GM19193 (cell line): ENCODE results near the gene ZNF317.

Experiments used
- POLR2A ChIP-seq: IDR thresholded peaks from 4 replicates; pipeline ENCODE4 v1.6.1; 2011; ENCODE audit not compliant: insufficient read depth, insufficient read length; ENCODE audit errors: extremely low read depth

ZNF317 gene

GRCh38 chr19:9140159-9140874, at the start of gene ZNF317:
Gene ZNF317 (plus strand): TSS chr19:9140397. CDS start chr19:9156017, 15,620 bp downstream.
- peak; percentile 86 for TF ChIP-seq POLR2A

DNA sequence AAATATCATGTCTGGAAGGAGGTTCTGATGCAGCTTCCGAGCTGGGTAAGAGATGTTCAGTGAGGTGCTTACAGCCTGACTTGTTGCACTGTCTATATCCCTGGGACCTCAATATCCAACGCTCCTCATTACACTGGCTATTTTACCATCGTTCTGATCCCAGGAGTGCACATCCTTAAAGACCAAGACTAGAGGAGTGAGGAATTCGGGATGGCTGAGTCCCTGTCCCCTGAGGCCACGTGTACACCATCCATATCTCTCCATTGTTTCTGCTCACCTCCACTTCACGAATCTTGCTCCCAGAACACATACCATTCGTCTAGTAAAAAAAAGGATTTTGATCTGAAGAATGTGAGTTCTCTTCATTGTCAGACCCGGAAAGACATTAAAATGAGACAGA, 32.8 kb upstream of the ZNF317 start, which contains the start of gene OR7G2:
Gene OR7G2 (minus strand): TSS at position 101 of the 400 bp plus-strand sequence. CDS start 4,232 bp downstream, outside the sequence.
- TF ChIP-seq POLR2A = no peak

- no peak for TF ChIP-seq POLR2A
These were observed 30.2 kb upstream of the ZNF317 start for GRCh38 chr19:9109959-9110358.

DNA sequence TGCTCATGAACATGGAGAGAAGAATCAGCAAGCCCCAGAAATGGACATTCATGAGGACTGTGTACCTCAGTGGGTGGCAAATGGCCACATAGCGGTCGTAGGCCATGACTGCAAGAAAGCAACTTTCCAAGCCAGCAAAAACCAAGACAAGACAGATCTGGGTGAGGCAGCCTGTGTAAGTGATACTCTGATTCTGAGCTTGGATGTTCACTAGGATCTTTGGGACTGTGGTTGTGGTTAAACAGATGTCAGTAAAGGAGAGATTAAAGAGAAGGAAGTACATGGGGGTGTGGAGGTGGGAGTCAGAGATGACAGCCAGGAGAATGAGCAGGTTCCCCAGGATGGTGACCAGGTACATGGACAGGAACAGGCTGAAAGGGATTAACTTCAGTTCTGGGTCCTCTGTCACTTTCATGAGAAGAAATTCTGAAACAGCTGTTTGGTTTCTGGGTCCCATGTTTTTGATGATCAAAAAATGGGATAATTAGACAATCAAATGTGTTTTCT, 24.8 kb upstream of the ZNF317 start, which contains the start of gene OR7G1:
Gene OR7G1 (minus strand): TSS at position 457 of the 507 bp plus-strand sequence. CDS start 0 bp downstream, at position 457.
- TF ChIP-seq POLR2A = no peak

DNA sequence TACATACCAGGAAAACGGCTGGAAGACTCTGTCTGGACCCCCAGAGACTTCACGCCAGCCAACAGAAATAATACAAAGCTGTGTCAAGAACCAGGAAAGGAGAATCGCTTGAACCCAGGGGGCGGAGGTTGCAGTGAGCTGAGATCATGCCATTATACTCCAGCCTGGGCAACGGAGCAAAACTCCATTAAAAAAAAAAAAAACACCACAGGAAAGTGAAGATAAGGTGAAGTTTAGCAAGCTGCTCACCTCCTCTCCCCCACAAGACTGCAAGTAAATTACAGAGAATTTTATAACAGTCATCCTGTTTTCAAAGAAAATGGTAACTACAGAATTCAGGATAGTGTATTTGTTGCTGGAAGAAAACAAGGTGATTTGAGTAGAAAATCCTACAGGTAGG, 23.6 kb upstream of the ZNF317 start:
- no peak for TF ChIP-seq POLR2A

GRCh38 chr19:9126900-9127405, 13.2 kb upstream of the ZNF317 start, which contains the start of gene OR7G3:
Gene OR7G3 (minus strand): TSS chr19:9126950. CDS start chr19:9126950, 0 bp downstream.
- TF ChIP-seq POLR2A = no peak

GRCh38 chr19:9128171-9128570, 12.0 kb upstream of the ZNF317 start:
- TF ChIP-seq POLR2A = no peak

DNA sequence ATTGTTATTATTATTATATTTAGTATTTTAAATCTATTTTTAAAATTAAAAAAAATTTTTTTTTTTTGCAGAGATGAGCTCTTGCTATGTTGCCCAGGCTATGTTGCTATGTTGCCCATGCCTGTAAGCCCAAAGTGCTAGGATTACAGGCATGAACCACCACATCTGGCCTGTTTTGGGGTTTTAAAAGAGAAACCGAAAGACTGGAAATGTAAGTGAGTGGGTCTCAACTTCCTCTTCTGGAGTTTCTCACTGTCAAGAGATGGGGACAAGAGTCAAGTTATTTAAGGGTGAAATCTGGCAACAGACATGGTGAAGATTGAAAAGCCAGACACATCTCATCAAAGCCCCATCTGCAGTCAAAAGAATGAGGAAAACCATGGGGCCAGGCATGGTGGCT, 9.2 kb upstream of the ZNF317 start:
- no peak for TF ChIP-seq POLR2A

DNA sequence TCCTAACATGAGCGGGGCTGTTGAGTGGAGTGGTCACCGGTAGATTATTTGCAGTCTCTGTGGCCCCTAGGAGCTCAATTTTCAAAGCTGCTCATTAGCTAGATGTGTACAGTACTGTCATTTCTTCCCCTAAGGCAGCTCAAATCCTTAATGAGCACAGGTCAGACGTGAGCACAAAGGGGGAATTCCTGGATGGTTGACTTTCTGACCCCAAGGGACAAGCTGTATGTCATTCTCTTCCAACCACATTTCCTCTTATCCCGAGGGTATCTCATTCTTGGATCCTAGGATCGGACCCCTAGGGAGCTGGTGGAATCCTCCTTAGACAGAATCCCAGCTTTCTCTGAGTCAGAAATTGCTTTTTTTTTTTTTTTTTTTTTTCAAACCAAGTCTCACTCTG, 7.8 kb upstream of the ZNF317 start:
- TF ChIP-seq POLR2A = no peak

DNA sequence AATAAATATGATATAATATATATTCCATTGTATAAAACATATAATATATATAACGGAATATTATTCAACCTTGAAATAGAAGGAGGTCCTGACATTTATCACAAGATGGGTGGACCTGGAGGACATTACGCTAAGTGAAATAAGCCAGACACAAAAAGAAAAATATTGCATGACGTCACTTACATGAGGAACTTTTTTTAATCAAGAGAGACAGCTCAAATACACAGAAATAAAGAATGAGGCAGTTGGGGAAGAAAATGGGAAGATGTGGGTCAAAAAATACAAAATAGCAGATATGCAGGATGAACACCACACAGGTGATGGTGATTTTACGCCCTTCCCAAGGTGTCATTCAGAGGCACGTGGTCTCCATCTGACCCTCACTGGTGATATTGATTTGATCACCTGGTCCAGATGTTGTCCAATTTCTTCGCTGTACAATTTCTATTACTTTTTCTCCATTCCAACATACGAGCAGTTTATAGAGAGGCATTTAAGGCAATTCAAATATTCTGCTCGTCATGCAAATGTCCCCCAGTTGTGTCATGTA, 513 bp upstream of the ZNF317 start:
- TF ChIP-seq POLR2A = no peak

DNA sequence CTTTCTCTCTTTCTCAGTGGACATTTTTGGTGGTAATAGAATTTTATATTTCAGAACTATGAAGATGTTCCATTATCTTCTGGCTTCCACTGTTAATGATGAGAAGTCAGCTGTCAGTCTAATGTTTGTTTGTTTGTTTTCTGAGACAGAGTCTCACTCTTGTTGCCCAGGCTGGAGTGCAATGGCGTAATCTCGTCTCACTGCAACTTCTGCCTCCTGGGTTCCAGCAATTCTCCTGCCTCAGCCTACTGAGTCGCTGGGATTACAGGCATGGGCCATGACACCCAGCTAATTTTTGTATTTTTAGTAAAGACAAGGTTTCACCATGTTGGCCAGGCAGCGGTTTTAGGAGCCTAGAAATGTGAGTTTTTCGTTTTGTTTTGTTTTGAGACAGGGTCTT, 4.7 kb downstream of the ZNF317 start:
- TF ChIP-seq POLR2A = no peak

DNA sequence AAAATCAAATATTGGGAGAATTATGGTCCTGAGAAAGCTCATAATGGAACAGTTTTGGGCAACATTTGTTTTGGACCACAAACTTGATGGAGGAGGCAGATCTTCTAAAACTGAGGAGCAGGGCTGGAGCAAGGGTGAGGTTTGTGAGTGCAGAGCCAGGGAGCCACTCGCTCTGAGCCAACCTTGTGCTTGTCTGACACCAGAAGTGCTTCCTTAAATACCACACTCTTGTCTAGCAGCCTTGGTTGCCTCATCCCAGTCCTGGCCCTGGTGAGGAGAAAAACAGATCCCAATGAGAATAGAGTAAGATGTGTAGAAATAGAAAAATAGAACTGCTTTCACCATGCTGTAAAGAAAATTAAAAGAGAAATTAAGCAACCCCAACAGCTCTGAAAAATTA, 6.7 kb downstream of the ZNF317 start:
- TF ChIP-seq POLR2A = no peak

DNA sequence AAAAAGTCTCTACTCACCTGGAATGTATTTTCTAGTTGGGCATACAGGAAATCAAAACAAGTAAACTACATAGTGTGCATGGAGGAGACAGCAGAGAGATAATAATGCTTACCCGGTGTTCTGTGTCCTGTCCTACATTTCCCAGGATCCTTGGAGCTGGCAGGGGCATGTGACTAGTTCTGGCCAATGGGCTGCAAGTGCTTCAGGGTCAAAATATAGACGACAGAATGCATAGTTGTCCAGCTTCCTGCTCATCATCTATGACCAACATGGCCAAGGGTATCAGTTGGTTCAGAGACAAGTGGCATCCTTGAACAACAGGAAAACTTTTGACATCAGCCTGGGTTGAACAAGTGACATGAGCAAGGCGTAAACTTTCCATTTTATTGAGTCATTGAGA, 8.5 kb downstream of the ZNF317 start:
- no peak for TF ChIP-seq POLR2A

- no peak for TF ChIP-seq POLR2A
These were observed 9.8 kb downstream of the ZNF317 start for GRCh38 chr19:9149997-9150396.

DNA sequence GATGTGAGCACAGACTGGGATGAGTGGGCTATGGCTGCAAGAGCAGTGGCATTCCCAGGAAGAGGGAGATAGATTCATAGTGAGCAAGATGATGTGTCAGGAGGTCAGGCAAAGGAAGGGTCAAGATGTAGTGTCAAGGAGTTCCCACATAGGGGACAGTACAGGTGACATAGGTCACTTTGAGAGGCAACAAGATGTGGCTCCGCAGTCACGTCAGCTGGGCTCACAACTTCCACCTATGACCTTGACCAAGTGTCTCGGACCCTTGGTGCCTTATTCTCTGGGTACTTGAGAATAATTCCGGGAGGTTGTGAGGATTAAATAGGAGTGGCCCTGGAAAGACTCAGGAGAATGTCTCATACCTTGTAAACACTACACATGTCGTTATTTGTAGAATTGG, 10.5 kb downstream of the ZNF317 start:
- TF ChIP-seq POLR2A = no peak

GRCh38 chr19:9151367-9151766, 11.2 kb downstream of the ZNF317 start:
- TF ChIP-seq POLR2A = no peak
